Measurements from ENCODE around the gene CAMK1G.

Gene CAMK1G

DNA sequence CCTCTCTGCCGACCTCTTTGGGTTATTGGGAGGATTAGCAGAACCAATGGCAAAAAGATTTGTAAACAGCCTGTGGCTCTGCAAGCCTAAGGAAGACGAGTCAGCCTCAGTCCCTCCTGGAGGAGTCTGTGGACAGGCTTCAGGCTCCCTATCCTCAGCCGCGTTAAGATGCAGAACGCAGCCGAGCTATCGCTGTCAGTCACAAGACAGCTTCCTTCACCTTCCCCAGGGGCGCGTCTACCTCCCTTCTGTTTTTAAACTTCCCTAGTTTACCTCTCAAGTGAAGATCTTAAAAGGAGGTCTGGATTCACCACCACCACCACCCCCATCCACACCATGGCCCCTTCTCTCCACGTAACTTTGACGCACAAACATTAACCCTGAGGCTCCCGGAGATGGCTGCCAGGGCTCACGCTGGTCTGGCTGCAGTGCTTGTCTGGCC lies 738 bp downstream of the CAMK1G start:
- TF ChIP-seq, protein P1, sequence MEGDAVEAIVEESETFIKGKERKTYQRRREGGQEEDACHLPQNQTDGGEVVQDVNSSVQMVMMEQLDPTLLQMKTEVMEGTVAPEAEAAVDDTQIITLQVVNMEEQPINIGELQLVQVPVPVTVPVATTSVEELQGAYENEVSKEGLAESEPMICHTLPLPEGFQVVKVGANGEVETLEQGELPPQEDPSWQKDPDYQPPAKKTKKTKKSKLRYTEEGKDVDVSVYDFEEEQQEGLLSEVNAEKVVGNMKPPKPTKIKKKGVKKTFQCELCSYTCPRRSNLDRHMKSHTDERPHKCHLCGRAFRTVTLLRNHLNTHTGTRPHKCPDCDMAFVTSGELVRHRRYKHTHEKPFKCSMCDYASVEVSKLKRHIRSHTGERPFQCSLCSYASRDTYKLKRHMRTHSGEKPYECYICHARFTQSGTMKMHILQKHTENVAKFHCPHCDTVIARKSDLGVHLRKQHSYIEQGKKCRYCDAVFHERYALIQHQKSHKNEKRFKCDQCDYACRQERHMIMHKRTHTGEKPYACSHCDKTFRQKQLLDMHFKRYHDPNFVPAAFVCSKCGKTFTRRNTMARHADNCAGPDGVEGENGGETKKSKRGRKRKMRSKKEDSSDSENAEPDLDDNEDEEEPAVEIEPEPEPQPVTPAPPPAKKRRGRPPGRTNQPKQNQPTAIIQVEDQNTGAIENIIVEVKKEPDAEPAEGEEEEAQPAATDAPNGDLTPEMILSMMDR (IDR thresholded peaks at IDR 0.05; ENCODE audit: low read depth, low read length) = no peak
- Histone ChIP-seq H3K27me3 (no peaks in the 10 kb centered on the region; the same call in 1 of the 2 replicates), H3K9me3 (no peaks in the 10 kb centered on the region), H3K36me3 (no peaks in the 10 kb centered on the region), H3K4me1 (no peaks in the 10 kb centered on the region), H3K4me3 (ENCODE audit: low read depth, low read length) (no peak overlapping the region)
- DNase-seq = no peak

DNA sequence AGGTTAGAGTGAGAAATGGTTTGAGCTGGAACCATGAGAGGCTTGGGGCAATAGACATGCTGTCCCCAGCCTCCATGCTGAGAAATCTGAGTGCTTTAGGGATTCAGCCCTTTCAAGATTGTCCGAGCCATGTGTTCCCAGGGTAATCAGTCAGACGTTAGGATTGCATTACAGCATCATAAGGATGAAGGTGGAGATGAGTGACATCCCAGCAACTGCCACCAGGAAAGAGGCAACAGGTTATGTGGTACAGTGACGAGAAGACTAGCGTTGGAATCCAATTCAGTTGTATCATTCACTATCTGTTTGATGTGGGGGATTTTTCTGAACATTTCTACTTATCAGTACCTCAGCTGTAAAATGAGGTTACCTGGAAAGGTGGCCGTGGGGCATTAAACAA lies 1.7 kb downstream of the CAMK1G start:
- DNase-seq = no peak
- Histone ChIP-seq H3K9me3 (no peaks in the 10 kb centered on the region), H3K27me3 (no peaks in the 10 kb centered on the region; the same call in 1 of the 2 replicates), H3K36me3 (no peaks in the 10 kb centered on the region), H3K4me1 (no peaks in the 10 kb centered on the region), H3K4me3 (ENCODE audit: low read depth, low read length) (peak overlapping the region; percentile 36)
- TF ChIP-seq, protein P1 (IDR thresholded peaks at IDR 0.05; ENCODE audit: low read depth, low read length) = no peak

DNA sequence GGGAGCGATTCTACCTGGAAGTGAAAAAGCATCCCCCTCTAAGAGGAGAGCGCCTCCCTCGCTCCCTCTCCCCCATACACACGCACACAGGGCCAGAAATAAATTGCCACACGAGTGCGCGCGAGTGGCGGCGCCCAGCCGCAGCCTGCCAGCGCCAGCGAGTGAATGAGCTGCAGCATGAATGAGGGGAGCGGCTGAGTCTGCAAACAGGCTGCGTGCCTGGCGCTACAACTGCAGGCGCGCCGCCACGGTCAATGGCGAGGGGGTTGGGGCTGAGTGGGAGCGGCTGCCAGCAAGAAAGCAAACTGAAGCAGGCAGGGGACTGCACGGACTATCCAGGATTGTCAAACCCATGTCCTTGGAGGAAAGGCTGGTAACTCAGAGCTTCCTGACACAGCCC lies 2.2 kb downstream of the CAMK1G start:
- Histone ChIP-seq H3K36me3 (no peaks in the 10 kb centered on the region), H3K4me1 (no peaks in the 10 kb centered on the region), H3K4me3 (ENCODE audit: low read depth, low read length) (peak overlapping the region; percentile 36), H3K9me3 (no peaks in the 10 kb centered on the region), H3K27me3 (no peaks in the 10 kb centered on the region; the same call in 1 of the 2 replicates)
- TF ChIP-seq, protein P1 (IDR thresholded peaks at IDR 0.05; ENCODE audit: low read depth, low read length) = no peak; the same call in 1 of the 2 replicates
- DNase-seq = peak; percentile 72

DNA sequence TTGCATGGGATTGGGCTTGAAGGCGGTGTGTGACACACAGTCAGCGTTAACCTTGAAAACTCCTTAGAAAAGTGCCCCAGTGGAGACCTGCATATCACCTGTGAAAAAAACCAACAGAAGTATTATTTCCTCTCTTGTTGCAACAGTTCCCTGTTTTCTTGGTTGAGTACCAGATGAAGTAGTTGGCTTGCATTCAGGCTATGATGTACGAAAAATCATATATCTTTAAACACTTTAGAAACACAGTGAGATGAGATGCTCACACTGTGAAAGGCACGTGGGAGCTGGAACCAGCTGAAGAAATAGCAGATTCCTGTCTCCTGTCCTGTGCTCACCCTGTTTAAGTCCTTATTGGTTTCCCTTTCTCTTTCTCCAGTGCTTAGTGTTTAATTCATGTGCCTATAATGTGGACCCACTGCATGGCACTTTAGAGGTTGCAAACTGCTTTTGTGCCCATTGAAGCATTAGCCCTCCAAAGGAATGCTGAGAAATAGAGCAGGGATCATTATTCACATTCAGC lies 2.8 kb downstream of the CAMK1G start:
- no peaks in the 10 kb centered on the region for H3K4me1 ChIP-seq
- no peaks in the 10 kb centered on the region for H3K36me3 ChIP-seq
- no peaks in the 10 kb centered on the region for H3K9me3 ChIP-seq
- H3K4me3 ChIP-seq (ENCODE audit: low read depth, low read length) = no peak overlapping the region
- DNase-seq = no peak
- H3K27me3 ChIP-seq = no peaks in the 10 kb centered on the region; the same call in 1 of the 2 replicates
- TF ChIP-seq, protein P1 (IDR thresholded peaks at IDR 0.05; ENCODE audit: low read depth, low read length) = no peak

DNA sequence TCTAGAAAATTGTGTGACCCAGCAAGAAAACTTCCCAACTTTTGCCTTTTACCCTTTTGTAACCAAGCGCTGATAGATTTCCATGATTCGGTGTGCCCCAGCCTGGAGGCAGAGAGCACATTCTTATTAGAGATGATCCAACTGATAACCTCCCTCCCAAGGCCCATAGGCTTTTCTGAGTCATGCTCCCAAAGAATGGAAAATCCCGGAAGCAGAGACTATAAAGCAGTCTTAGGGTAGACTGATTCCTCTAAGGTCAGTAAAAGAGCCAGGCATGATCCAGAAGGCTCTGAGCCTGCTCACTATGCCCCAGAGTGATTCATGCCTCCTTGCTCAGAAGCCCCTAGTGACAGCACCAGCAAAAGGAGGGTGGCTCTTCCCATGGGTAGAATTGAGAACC lies 4.3 kb downstream of the CAMK1G start:
- Histone ChIP-seq H3K4me3 (ENCODE audit: low read depth, low read length) (no peak overlapping the region), H3K9me3 (no peaks in the 10 kb centered on the region), H3K36me3 (no peaks in the 10 kb centered on the region), H3K4me1 (no peaks in the 10 kb centered on the region), H3K27me3 (no peaks in the 10 kb centered on the region; the same call in 1 of the 2 replicates)
- DNase-seq = no peak
- TF ChIP-seq, protein P1 (IDR thresholded peaks at IDR 0.05; ENCODE audit: low read depth, low read length) = no peak

DNA sequence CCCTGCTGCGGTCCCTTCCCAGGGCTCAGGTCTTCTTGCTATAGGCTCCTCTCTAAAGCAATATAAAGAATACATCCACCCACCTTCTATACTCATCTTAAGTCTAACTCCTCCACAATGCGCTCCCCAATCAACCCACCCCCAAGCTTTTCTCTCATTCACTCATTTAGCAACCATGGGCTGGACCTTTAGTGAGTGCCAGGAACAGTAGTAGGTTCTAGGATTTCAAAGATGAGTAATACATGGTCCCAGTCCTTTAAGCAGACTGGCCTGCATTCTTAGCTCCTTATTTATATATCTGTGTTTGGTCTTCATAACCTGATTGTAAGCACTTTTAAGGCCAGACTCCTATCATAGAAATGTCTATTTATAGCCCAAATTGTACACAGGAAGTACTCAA lies 5.9 kb downstream of the CAMK1G start:
- Histone ChIP-seq H3K4me1 (no peaks in the 10 kb centered on the region), H3K27me3 (no peaks in the 10 kb centered on the region; the same call in 1 of the 2 replicates), H3K9me3 (no peaks in the 10 kb centered on the region; the same call in 1 of the 2 replicates), H3K4me3 (ENCODE audit: low read depth, low read length) (no peak overlapping the region), H3K36me3 (no peaks in the 10 kb centered on the region)
- TF ChIP-seq, protein P1 (IDR thresholded peaks at IDR 0.05; ENCODE audit: low read depth, low read length) = no peak
- DNase-seq = no peak

All from BE2C (cell line).